ENCODE results near the gene BANP.
A peak's percentile ranks its signal among the peaks of the same experiment; 100 is the strongest.

Gene BANP

DNA sequence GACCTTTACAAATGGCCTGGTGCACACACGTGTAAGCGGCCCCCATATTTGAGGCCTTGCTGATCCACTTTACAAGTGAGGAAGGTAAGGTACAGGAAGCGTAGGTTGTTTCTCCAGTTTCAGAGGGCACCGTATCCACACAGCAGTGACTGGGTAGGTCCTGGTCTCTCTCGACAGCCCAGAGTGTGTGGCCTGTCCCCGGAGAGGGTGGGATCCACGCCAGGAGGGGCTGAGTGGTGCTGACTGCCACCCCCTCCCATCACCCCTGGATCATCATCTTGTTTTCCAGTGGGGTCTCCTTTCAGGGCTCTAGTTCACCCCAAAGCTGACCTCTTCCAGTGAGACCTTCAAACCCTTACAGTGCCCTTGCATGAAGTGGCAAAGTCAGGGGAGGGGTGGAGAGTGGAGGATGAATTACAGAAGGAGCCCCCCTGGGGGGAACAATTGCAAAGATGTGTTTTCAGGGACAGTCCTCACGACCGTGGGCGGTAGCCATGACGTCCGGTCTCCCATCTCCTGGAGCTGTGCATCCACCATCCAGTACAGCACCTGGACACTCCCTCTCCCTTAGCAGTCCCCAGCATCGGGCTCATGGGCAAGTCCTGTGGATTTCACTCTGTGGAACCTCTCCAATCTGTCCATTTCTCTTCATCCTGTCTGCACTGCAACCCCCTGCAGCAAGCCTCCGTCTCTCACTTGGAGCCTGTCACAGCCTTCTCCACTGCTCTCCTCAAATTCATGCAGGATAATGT lies 4.5 kb upstream of the BANP start:
- Mint-ChIP-seq H3K27me3 (ENCODE audit: low read depth) (peaks cover 4% of the 10 kb centered on the region), H3K27ac (peak overlapping the region; percentile 25 to 92 (median 74)), H3K9me3 (no peaks in the 10 kb centered on the region), H3K36me3 (ENCODE audit: low read depth) (no peaks in the 10 kb centered on the region), H3K4me1 (peaks cover 26% of the 10 kb centered on the region), H3K4me3 (peak overlapping the region in 2 of 3 experiments; percentile 7 to 37)
- TF ChIP-seq, protein P1, sequence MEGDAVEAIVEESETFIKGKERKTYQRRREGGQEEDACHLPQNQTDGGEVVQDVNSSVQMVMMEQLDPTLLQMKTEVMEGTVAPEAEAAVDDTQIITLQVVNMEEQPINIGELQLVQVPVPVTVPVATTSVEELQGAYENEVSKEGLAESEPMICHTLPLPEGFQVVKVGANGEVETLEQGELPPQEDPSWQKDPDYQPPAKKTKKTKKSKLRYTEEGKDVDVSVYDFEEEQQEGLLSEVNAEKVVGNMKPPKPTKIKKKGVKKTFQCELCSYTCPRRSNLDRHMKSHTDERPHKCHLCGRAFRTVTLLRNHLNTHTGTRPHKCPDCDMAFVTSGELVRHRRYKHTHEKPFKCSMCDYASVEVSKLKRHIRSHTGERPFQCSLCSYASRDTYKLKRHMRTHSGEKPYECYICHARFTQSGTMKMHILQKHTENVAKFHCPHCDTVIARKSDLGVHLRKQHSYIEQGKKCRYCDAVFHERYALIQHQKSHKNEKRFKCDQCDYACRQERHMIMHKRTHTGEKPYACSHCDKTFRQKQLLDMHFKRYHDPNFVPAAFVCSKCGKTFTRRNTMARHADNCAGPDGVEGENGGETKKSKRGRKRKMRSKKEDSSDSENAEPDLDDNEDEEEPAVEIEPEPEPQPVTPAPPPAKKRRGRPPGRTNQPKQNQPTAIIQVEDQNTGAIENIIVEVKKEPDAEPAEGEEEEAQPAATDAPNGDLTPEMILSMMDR (IDR thresholded peaks at IDR 0.05; ENCODE audit: unreplicated experiment in 3 of 3) = no peak

DNA sequence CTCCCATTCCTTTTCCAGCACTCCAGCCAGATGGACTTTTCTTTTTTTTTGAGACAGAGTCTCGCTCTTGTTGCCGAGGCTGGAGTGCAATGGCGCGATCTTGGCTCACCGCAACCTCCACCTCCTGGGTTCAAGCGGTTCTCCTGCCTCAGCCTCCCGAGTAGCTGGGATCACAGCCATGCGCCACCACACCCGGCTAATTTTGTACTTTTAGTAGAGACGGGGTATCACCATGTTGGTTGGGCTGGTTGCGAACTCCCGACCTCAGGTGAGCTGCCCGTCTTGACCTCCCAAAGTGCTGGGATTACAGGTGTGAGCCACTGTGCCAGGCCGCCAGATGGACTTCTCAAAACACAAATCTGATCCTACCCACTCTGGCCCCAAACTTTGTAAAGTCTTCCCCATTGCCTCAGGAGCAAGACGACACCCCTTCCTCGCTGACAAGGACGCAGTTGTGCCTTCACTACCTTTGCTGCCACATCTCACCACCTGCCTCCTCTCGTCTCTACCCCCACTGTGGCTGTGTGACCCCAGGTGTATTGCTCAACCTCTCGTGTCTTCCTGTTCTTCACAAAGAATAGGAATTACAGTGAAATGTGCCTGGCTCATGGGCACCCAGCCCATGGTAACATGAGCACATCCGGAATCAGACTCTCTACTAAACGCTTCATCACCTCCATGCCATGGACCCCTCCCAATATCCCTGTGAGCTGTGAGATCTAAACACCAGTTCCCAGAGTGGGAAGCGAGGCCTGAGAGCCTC lies 3.7 kb upstream of the BANP start:
- H3K9me3 Mint-ChIP-seq = no peaks in the 10 kb centered on the region
- peak overlapping the region; percentile 7 to 37 (median 21) for H3K4me3 Mint-ChIP-seq
- peaks cover 33% of the 10 kb centered on the region for H3K4me1 Mint-ChIP-seq
- H3K27ac Mint-ChIP-seq = peak overlapping the region; percentile 43 to 92 (median 74)
- TF ChIP-seq, protein P1 (IDR thresholded peaks at IDR 0.05; ENCODE audit: unreplicated experiment in 3 of 3) = no peak
- H3K27me3 Mint-ChIP-seq (ENCODE audit: low read depth) = peaks cover 4% of the 10 kb centered on the region
- H3K36me3 Mint-ChIP-seq (ENCODE audit: low read depth) = no peaks in the 10 kb centered on the region

DNA sequence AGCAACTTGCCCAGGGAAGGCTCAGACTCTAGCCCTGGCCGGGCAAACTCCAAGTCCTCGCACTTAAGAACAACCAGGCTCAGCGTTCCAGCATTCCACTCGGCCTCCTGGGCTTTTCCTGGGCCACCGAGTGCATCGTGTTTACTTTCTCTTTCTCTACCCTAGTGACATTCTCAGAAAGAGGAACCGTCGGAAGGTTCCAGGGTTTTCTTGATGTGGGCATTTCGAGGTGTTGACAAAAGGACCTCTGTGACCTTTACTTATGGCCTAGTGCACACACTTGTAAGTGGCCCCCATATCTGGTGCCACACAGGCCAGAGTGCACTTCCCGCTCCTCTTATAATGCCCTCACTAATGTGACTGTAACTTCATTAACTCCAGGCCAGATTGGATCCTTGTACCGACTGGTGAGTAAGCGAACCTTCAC lies 3.1 kb upstream of the BANP start:
- peak overlapping the region; percentile 43 to 85 (median 74) for H3K27ac Mint-ChIP-seq
- H3K9me3 Mint-ChIP-seq = no peaks in the 10 kb centered on the region
- H3K4me3 Mint-ChIP-seq = peak overlapping the region in 1 of 3 experiments; percentile 34
- H3K4me1 Mint-ChIP-seq = peaks cover 34% of the 10 kb centered on the region
- no peaks in the 10 kb centered on the region for H3K36me3 Mint-ChIP-seq (ENCODE audit: low read depth)
- H3K27me3 Mint-ChIP-seq (ENCODE audit: low read depth) = peaks cover 4% of the 10 kb centered on the region
- TF ChIP-seq, protein P1 (IDR thresholded peaks at IDR 0.05; ENCODE audit: unreplicated experiment in 3 of 3) = no peak

DNA sequence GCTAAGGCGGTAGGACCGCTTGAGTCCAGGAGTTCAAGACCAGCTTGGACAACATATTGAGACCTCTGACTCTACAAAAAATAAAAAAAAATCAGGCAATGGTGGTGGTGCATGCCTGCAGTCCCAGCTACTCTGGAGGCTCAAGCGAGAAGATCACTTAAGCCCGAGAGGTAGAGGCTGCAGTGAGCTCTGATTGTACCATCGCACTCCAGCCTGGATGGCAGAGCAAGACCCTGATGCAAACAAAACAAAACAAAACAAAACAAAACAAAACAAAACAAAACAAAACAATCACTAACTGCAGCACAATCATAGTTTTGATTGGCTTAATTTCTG lies 2.5 kb upstream of the BANP start:
- TF ChIP-seq, protein P1 (IDR thresholded peaks at IDR 0.05; ENCODE audit: unreplicated experiment in 3 of 3) = no peak
- Mint-ChIP-seq H3K27ac (peak overlapping the region in 2 of 3 experiments; percentile 74 to 85), H3K9me3 (no peaks in the 10 kb centered on the region), H3K27me3 (ENCODE audit: low read depth) (peaks cover 4% of the 10 kb centered on the region), H3K36me3 (ENCODE audit: low read depth) (peaks cover 5% of the 10 kb centered on the region), H3K4me3 (peak overlapping the region in 1 of 3 experiments; percentile 58), H3K4me1 (peaks cover 40% of the 10 kb centered on the region)

DNA sequence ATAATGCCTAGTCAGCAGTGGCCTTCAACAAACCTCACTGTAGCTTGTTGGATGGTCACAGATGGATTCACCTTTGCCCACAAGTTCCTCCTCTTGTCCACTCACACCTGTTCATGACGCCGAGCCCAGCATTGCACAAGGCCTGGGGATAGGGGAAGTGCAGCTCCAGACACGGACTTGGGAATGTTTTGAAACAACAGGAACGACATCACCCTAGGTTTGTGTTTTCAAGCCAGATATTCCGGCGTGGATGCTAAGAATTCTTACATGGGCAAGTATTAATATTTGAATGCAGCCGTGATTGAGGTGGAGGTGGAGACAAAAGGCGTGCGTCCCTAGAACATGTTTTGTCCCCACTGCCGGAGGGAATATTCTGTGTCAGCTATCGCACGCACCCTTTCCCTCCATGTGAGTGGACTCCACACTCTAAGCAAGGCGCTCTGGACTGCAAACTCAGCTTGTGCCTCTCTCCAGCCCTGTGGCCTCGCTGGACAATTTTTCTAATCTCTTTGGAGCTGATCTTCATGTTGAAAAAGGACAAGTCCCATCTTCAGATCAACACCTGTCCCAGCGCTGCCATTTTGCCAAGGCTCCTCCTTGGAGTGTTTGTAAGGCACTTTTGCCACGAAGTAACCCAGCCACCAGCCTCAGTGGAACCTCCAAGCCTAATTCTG lies 2.0 kb upstream of the BANP start:
- Mint-ChIP-seq H3K27ac (peak overlapping the region; percentile 24 to 85 (median 74)), H3K4me3 (peak overlapping the region in 2 of 3 experiments; percentile 58 to 65), H3K4me1 (peaks cover 45% of the 10 kb centered on the region), H3K36me3 (ENCODE audit: low read depth) (peaks cover 6% of the 10 kb centered on the region), H3K9me3 (no peaks in the 10 kb centered on the region), H3K27me3 (ENCODE audit: low read depth) (peaks cover 4% of the 10 kb centered on the region)
- TF ChIP-seq, protein P1 (IDR thresholded peaks at IDR 0.05; ENCODE audit: unreplicated experiment in 3 of 3) = no peak

Measured in nephron (organoid).